GM21447 (cell line): Measurements from ENCODE around the gene WDR89.
"Not testable (repeated sequence)": the region's sequence is repeated elsewhere in the genome, so short reads cannot be mapped to it uniquely, and the experiment has no call there.

ENCODE experiments used
- ATAC-seq: cut with Tn5 transposase; IDR thresholded peaks from one replicate; pipeline ENCODE4 v1.9.1; 2021; ENCODE audit not compliant: unreplicated experiment

The WDR89 gene

DNA sequence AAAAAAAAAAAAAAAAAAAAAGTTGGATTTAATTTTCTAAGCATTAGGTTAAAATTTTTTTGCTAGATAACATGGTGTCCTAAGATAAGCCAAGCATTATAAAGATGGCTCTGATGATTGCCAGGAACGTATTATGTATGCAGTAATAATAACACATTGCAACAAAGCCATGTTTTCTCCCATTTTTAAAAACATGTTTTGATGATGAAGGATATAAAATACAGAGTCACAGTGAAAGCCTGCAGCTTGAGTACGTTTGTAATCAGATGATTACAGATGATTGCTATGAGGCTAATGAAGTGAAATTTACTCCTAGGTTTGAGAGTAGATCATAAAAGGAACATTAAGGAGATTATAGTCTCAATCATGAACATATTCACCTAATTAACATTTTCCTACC, 13.3 kb upstream of the WDR89 start:
- no peak for ATAC-seq

DNA sequence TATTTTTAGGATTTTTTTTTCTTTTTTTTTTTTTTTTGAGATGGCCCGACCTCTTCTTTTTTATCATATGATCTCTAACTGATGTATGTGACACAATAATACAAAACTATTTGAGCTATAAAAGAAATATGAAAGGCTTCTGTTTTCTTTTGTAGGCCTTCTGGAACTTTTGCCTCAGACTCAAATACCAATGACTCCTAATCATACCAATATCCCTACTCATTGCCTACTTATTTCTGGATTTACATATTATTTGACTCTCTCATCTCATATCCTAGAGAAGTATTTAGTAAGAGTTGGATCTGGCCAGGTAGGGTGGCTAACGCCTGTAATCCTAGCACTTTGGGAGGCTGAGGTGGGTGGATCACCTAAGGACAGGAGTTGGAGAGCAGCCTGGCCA, 12.7 kb upstream of the WDR89 start:
- ATAC-seq, result no peak

DNA sequence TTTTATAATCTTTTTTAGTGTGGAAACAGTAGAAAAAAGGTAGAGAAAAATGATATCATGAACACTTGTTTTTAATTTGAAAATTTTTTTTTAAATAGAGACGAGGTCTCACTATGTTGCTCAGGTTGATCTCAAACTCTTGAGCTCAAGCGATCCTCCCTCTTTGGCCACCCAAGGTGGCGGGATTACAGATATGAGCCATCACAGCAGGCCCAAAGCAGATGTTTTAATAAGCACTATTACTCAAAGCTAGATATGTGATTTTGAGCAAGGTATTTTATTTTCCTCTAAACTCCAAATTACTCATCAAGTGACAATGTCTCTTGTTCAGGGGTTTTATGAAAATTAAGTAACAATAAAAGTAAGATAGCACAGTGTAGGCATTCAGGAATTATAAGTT, 10.7 kb upstream of the WDR89 start:
- ATAC-seq, result no peak

GRCh38 chr14:63650256-63650952, 8.7 kb upstream of the WDR89 start:
- peak; percentile 68 for ATAC-seq

- ATAC-seq, result no peak
Measured at GRCh38 chr14:63647696-63648410, 6.2 kb upstream of the WDR89 start.

DNA sequence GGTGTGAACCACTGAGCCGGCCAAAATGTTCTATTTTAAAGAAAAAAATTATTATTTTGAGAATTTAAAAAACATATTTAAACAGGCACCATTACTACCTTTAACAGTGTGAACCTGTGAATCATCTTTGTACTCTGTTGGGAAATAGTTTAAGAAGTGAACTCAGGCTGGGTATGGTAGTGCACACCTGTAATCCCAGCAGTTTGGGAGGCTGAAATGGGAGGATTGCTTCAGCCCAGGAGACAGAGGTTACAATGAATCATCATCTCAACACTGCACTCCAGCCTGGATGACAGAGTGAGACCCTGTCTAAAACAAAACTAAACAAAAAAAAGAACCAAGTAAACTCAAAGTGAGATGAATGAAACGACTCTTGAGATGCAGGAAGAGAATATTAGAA, 3.1 kb upstream of the WDR89 start:
- ATAC-seq, result no peak

DNA sequence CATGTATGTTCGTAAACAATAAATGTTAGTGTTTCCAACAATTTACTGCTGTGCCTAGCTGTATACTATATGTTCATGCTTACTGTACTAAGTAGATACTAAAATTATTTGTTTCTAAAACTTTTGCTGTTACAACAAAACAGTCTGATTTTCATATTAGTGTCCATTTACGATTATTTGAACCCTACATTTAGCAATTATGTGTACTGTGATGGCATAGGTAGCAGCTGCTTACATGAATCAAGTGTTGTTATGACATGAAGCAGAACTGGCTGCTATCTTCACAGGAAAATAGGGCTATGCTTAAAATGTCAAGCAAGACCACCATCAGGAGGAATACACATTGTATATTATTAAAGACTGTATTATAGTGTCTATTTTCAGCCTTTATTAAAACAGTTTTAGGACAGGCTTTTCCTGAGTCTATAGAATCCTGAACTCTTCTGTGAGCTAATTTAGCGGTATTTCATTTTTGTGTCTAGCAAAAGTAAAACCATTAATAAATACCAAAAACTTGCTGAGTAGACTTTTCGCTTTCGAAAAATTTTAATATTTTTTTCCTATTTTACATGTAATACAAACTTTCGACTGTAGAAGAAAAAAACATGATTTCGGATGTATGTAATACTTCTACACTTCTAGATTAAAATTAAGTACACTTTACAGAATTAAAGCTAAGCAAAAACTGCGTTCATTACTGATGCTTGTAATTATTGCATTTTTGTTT, 1.1 kb upstream of the WDR89 start:
- no peak for ATAC-seq

DNA sequence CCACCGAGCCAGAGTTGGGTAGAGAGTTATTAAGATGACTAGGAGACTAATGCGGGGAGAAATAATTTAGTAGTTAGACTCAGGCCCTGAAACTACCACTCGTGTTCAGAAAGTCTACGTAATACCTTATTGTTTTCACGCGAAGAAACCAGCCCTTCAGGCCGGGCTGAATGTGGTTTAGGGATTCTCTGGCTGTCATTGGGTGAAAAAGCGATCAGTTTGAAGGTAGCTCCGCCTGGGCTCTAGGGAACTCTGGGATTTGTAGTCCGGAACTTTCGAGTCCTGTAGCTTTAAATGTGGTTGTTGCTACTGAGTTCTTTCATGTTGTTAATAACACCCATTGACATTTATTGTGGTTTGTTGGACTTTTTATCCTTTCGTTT, 549 bp upstream of the WDR89 start:
- ATAC-seq, result peak; percentile 60

DNA sequence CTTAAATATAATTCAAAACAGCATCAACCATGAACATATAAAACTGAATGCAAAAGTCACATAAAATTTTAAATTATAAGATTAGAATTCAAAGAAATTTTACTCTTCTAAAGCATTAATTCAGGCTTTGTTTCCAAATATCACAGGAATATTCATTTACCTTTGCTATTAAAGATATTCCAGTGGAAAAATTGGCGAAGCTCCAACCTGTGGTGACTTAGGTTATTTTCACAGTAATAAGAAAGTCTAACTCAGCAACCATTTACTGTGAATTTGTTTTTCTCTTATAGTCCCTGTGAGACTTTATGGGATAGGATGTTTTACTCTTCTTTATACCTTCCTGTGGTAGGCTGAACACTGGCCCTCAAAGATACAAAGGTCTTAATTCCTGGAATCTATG, 3.2 kb downstream of the WDR89 start:
- ATAC-seq, result no peak

DNA sequence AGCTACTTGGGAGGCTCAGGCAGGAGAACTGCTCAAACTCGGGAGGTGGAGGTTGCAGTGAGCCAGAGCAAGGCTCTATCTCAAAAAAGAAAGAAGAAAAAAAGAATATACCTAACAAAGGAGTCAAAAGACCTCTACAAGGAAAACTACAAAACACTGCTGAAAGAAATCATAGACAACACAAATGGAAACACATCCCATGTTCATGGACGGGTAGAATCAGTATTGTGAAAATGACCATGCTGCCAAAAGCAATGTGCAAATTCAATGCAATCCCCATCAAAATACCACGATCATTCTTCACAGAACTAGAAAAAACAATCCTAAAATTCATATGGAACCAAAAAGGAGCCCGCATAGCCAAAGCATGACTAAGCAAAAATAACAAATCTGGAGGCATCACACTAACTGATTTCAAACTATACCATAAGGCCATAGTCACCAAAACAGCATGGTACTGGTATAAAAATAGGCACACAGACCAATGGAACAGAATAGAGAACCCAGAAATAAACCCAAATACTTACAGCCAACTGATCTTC, 5.5 kb downstream of the WDR89 start:
- ATAC-seq, result not testable (repeated sequence)

DNA sequence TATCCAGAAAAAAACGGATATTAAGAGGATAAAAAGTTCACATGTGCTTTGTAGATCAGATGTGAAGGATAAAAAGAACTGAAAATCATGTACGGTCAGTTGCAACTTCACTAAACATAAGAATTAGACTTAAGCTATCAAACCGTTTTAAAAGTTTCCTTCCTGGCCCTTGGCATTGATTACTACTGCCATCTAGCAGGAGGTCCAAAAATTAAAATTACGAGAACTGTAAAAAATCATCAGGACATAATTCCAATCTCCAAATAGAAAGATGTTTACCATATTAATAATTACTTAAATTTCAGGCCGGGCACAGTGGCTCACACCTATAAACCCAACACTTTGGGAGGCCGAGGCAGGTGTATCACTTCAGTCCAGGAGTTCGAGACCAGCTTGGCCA, 7.9 kb downstream of the WDR89 start:
- ATAC-seq, result no peak

DNA sequence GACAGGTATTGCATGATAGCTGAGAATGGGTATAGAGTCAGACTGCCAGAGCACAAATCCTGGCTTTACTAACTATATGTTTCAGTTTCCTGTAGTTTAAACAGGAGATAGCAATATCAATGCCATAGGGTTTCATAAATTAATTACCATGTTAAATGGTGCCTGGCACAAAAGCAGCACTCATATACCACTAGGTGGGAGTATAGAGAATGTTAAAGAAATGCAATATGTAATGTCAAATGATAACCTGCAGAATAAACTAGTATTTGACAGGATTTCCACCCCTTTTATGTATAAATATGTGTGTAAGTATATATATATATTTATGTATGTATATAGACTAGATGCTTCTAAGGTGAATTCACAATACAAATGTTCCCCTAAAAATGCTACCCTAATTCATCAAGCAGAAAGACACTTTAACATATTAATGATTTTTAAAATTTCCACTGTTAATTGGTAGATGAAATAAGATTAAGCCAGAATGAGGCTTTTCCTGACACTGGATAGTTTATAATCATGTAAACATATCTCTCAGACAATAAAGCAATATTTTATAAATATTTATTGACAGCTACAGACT, 8.6 kb downstream of the WDR89 start:
- ATAC-seq, result no peak

DNA sequence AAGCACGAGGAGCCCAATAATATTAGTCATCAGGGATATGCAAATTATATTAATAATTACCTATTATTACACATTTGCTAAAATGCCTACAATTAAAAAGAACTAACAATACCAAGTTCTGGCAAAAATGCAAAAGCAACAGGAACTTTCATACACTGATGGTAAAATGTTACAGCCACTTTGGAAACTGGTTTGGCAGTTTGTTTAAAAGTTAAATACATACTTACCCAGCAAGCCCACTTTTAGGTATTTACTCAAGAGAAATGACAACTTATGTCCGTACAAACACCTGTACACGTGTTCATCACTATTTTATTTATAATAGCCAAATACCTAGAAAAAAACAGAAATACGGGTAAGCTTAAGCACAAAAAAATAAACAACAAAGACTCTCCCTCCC, 17.0 kb downstream of the WDR89 start:
- ATAC-seq, result no peak

DNA sequence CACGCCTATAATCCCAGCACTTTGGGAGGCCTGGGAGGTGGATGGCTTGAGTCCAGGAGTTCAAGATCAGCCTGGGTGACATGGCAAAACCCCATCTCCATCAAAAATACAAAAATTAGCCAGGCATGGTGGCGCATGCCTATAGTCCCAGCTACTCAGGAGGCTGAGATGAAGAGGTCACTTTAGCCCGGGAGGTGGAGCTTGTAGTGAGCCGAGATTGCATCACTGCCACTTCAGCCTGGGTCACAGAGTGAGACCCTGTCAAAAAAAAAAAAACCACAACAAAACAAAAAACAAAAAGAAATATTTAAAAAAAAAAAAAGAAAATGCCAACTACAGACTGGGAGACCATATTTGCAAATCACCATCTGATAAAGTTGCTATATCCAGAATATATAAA, 17.5 kb downstream of the WDR89 start:
- ATAC-seq, result no peak

GRCh38 chr14:63621975-63622374, 19.7 kb downstream of the WDR89 start:
- ATAC-seq, result not testable (repeated sequence)

GRCh38 chr14:63616015-63616414, 25.7 kb downstream of the WDR89 start:
- no peak for ATAC-seq

- no peak for ATAC-seq
Measured at GRCh38 chr14:63614679-63615363, 26.9 kb downstream of the WDR89 start.

- ATAC-seq, result no peak
Measured at GRCh38 chr14:63611078-63611477, 30.6 kb downstream of the WDR89 start.

DNA sequence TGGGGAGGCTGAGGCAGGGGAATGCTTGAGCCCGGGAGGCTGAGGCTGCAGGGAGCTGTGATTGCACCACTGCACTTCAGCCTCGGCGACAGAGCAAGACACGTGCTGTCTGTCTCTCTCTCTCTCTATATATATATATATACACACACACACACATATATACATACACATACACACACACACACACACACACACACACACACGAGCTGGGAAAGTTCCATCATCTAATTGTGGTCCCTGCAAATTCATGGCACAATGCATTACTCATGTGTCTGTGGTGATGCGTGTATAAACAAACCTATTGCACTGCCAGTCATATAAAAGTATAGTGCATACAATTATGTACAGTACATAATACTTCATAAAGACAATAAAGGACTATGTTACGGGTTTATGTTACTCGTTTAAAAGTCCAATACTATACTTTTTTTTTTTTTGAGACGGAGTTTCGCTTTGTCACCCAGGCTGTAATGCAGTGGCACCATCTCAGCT, 36.6 kb downstream of the WDR89 start:
- ATAC-seq, result no peak

- no peak for ATAC-seq
Measured at GRCh38 chr14:63604626-63605025, 37.0 kb downstream of the WDR89 start.
